Right lobe of liver (tissue), 6 donors: ENCODE results near the gene UBE2R2. TPM values are rescaled to one million over a fixed set of nuclear protein-coding genes. Genes with fewer than 3 reads are reported as not detected.

Experiments used
- ATAC-seq, 4 donors: fragments of 200-7000 bp; cut with Tn5 transposase; one replicate each; pipeline ENCODE4 v1.9.1; 2020; ENCODE audit warnings: mild to moderate bottlenecking in 4 of 4, moderate library complexity in 4 of 4
- DNase-seq, 3 donors: peaks; one replicate each; pipeline ENCODE4 v3.0.0-alpha.2; 2020
- H3K27ac ChIP-seq, 3 donors: fragments of 200-600 bp; one replicate each; pipeline ENCODE4 v1.8.0; 2022
- H3K27me3 ChIP-seq, 2 donors: fragments of 200-600 bp; one replicate each; pipeline ENCODE4 v1.8.0; 2022
- H3K36me3 ChIP-seq, 4 donors: fragments of 200-600 bp; sonication (generic) in 1 of 4; one replicate each; pipeline versions ENCODE4 v1.5.1 to v1.8.0; 2017 to 2022; ENCODE audit warnings: control low read depth in 1 of 4
- H3K4me1 ChIP-seq, 4 donors: fragments of 200-600 bp; sonication (generic) in 1 of 4; one replicate each; pipeline versions ENCODE4 v1.5.1 to v1.8.0; 2017 to 2022; ENCODE audit warnings: control low read depth in 1 of 4
- H3K4me3 ChIP-seq, 3 donors: fragments of 200-600 bp; one replicate each; pipeline ENCODE4 v1.8.0; 2022
- H3K9me3 ChIP-seq, 4 donors: fragments of 200-600 bp; sonication (generic) in 1 of 4; one replicate each; pipeline versions ENCODE4 v1.5.1 to v1.8.0; 2017 to 2022; ENCODE audit warnings: control low read depth in 1 of 4
- CTCF ChIP-seq, 4 donors: fragments of 200-600 bp in 3 of 4; fragments of 450-650 bp in 1 of 4; IDR thresholded peaks; one replicate each; pipeline versions ENCODE4 v1.5.1 to v1.8.0; 2016 to 2022; ENCODE audit warnings: antibody characterized with exemption in 4 of 4, mild to moderate bottlenecking in 2 of 4
- POLR2A ChIP-seq: fragments of 450-650 bp; IDR thresholded peaks from one replicate; pipeline ENCODE4 v1.6.1; 2017; ENCODE audit warnings: antibody characterized with exemption, mild to moderate bottlenecking
- WGBS: methylation state at CpG from one replicate; pipeline ENCODE4 v1.1.6; 2018; ENCODE audit warnings: low coverage, low lambda C conversion rate; ENCODE audit not compliant: insufficient coverage; ENCODE audit errors: missing lambda C conversion rate; 5-methylcytosine and 5-hydroxymethylcytosine counted together
- intact Hi-C, 2 donors: fragments of 100-400 bp; cut with DNase I; formaldehyde crosslinking; loops; one replicate each; pipeline versions ENCODE4 v1.11.2 to v1.14.1; 2022
- total RNA-seq, 6 experiments: library from RNA; depleted of rRNA in 2 of 6; stranded (reverse); fragments of >200 nt in 2 of 6; fragmentation: NEBNext Ultra II Directional in 3 of 6; extraction: Animal tissue kit (Norgen Biotek cat#: 25700) in 3 of 6; gene quantifications; one replicate each; pipeline versions ENCODE4 v1.1.0 to v1.2.4, GENCODE V29; 2016 to 2023
- donor health status: DM: no; HTN: yes; CAD: no.
- donor health status: DM: no; HTN: no; CAD: no.
- donor health status: DM: no; HTN: no; CAD: no.
- donor health status: DM: no; HTN: yes; CAD: no.
- donor health status: DM: no; HTN: yes; CAD: no.

The UBE2R2 gene
- total RNA-seq, 6 experiments from 2014 or later, result 21.1 to 27.4 (median 21.8) TPM

GRCh38 chr9:33852216-33852826 lies 35.4 kb downstream of the UBE2R2 start:
- peaks cover 0 to 71% (median 33%) of the 10 kb centered on the region in 4 donors for H3K4me1 ChIP-seq
- intact Hi-C loops, result loop anchor here in 1 of 2 donors (5.0 kb wide), 1 partner anchor 35 kb away; the partner anchor contains the start of gene UBE2R2
- H3K27me3 ChIP-seq, result no peaks in the 10 kb centered on the region
- ATAC-seq (peak; percentile 81 to 91 (median 85)), DNase-seq (peak; percentile 67 to 85 (median 77))
- H3K4me3 ChIP-seq, result no peak overlapping the region
- no peaks in the 10 kb centered on the region for H3K36me3 ChIP-seq
- no peaks in the 10 kb centered on the region for H3K9me3 ChIP-seq
- H3K27ac ChIP-seq, result peak overlapping the region in 1 of 3 donors; percentile 14
- WGBS, result 44% methylated on average over 5 of the region's 8 CpGs
- no peak for TF ChIP-seq POLR2A
- TF ChIP-seq CTCF (IDR thresholded peaks at IDR 0.05), result peak; percentile 73 to 85 (median 74)

- peak overlapping the region in 2 of 3 donors; percentile 12 to 20 for H3K27ac ChIP-seq
- ATAC-seq, result peak; percentile 43 to 69 (median 56)
Measured at GRCh38 chr9:33856247-33856646, 39.3 kb downstream of the UBE2R2 start.

GRCh38 chr9:33858423-33858822 lies 41.5 kb downstream of the UBE2R2 start:
- Histone ChIP-seq H3K4me3 (no peak overlapping the region), H3K27me3 (no peaks in the 10 kb centered on the region), H3K9me3 (no peaks in the 10 kb centered on the region), H3K27ac (no peak overlapping the region), H3K36me3 (no peaks in the 10 kb centered on the region), H3K4me1 (peaks cover 0 to 37% (median 15%) of the 10 kb centered on the region in 4 donors)
- TF ChIP-seq CTCF (IDR thresholded peaks at IDR 0.05) (no peak), POLR2A (no peak)
- 63% methylated on average over 3 of the region's 3 CpGs for WGBS
- ATAC-seq (no peak), DNase-seq (no peak)
- intact Hi-C loops, result no loop called here

More at GRCh38 chr9:33856247-33856646, 39.3 kb downstream of the UBE2R2 start:
- H3K27me3 ChIP-seq, result no peaks in the 10 kb centered on the region
- H3K9me3 ChIP-seq, result no peaks in the 10 kb centered on the region
- TF ChIP-seq CTCF (IDR thresholded peaks at IDR 0.05) (no peak), POLR2A (no peak)
- intact Hi-C loops, result no loop called here
- H3K36me3 ChIP-seq, result no peaks in the 10 kb centered on the region
- DNase-seq, result no peak
- no peak overlapping the region for H3K4me3 ChIP-seq
- H3K4me1 ChIP-seq, result peaks cover 0 to 56% (median 24%) of the 10 kb centered on the region in 4 donors

GRCh38 chr9:33860200-33860871 lies 43.4 kb downstream of the UBE2R2 start:
- H3K27me3 ChIP-seq, result no peaks in the 10 kb centered on the region
- WGBS, result 64% methylated on average over 1 of the region's 1 CpG
- H3K4me3 ChIP-seq, result no peak overlapping the region
- peaks cover 0 to 32% (median 12%) of the 10 kb centered on the region in 4 donors for H3K4me1 ChIP-seq
- no peaks in the 10 kb centered on the region for H3K9me3 ChIP-seq
- H3K27ac ChIP-seq, result no peak overlapping the region
- intact Hi-C loops, result no loop called here
- H3K36me3 ChIP-seq, result no peaks in the 10 kb centered on the region
- no peak for ATAC-seq
- TF ChIP-seq POLR2A, result no peak
- no peak for TF ChIP-seq CTCF (IDR thresholded peaks at IDR 0.05)
- no peak for DNase-seq
